ENCODE data around the gene GALNTL6. TPM values are rescaled to one million over a fixed set of nuclear protein-coding genes. Genes with fewer than 3 reads are reported as not detected.

The GALNTL6 gene
- total RNA-seq, 1 experiment from 2014 or later: not detected

GRCh38 chr4:172898715-172899114 is 1085.5 kb downstream of the GALNTL6 start:
- TF ChIP-seq RAD21 (IDR thresholded peaks at IDR 0.05; ENCODE audit: low read depth) (no peak), FOSL1 (IDR thresholded peaks at IDR 0.05; ENCODE audit: low read depth) (no peak), ELF1 (IDR thresholded peaks at IDR 0.05; ENCODE audit: borderline replicate concordance, low read depth) (no peak), TCF7L2 (IDR thresholded peaks at IDR 0.05; ENCODE audit: borderline replicate concordance, extremely low read depth, insufficient read depth, insufficient read length) (no peak), ATF3 (IDR thresholded peaks at IDR 0.05) (no peak), POLR2A (IDR thresholded peaks at IDR 0.05; ENCODE audit: borderline replicate concordance, extremely low read depth, insufficient read depth, insufficient read length) (no peak), CTCF (IDR thresholded peaks at IDR 0.05 in 2 of 3, conservative IDR thresholded peaks at IDR 0.05 in 1 of 3; ENCODE audit: borderline replicate concordance in 1 of 3, insufficient read depth in 1 of 3, low read depth in 2 of 3, low read length in 2 of 3) (no peak), JUND (IDR thresholded peaks at IDR 0.05) (no peak), EZH2phosphoT487 (IDR thresholded peaks at IDR 0.05; ENCODE audit: borderline replicate concordance) (no peak), YY1 (IDR thresholded peaks at IDR 0.05; ENCODE audit: extremely low read depth, insufficient replicate concordance, low read depth, low read length) (no peak), EGR1 (IDR thresholded peaks at IDR 0.05; ENCODE audit: low read depth) (no peak)
- H3K9ac ChIP-seq (ENCODE audit: low read length): no peak overlapping the region
- no peaks in the 10 kb centered on the region for H3K4me1 ChIP-seq (ENCODE audit: control insufficient read depth in 1 of 2, insufficient read depth in 2 of 2, low read length in 2 of 2)
- ChIA-PET RAD21 (ENCODE audit: low non-redundant PET in 1 of 2, low total read pairs in 2 of 2, uncharacterized antibody in 2 of 2, unreplicated experiment in 2 of 2) (no interaction called here), POLR2A (no interaction called here), CTCF (no interaction called here)
- H3K27ac ChIP-seq (ENCODE audit: low read depth, low read length): no peak overlapping the region
- H2AFZ ChIP-seq (ENCODE audit: low read depth, low read length, poor library complexity, severe bottlenecking): no peak overlapping the region
- intact Hi-C loops (cut with micrococcal nuclease): no loop called here
- BruUV-seq (replicated peaks): no TSS peak
- ATAC-seq: no peak
- H3K79me2 ChIP-seq (ENCODE audit: insufficient read depth, low read length): no peaks in the 10 kb centered on the region
- no peaks in the 10 kb centered on the region for H4K20me1 ChIP-seq (ENCODE audit: insufficient read depth)
- DNase-seq (ENCODE audit: low read depth, low spot score): no peak
- H3K36me3 ChIP-seq (ENCODE audit: control insufficient read depth in 1 of 2, insufficient read depth in 2 of 2, low read length in 2 of 2): no peaks in the 10 kb centered on the region
- H3K9me2 ChIP-seq (ENCODE audit: insufficient read depth): no peaks in the 10 kb centered on the region
- H3K4me3 ChIP-seq (replicated peaks in 1 of 2; ENCODE audit: low read depth in 1 of 2, low read length in 2 of 2): no peak overlapping the region
- H3K9me3 ChIP-seq (ENCODE audit: control insufficient read depth in 1 of 2, insufficient read depth in 1 of 2, low read depth in 1 of 2, low read length in 2 of 2): no peaks in the 10 kb centered on the region
- no peak overlapping the region for H3K4me2 ChIP-seq (ENCODE audit: low read length)
- no peaks in the 10 kb centered on the region for H3K27me3 ChIP-seq (ENCODE audit: insufficient read depth, low read length)
